GM11168 (cell line): ENCODE data around the gene ABCA1.
"Not testable (repeated sequence)": the region's sequence is repeated elsewhere in the genome, so short reads cannot be mapped to it uniquely, and the experiment has no call there.

Experiments
- in situ Hi-C: fragments of 300-500 bp; cut with MboI; formaldehyde crosslinking; loops from one replicate; pipeline ENCODE4 v1.12.0; 2022; ENCODE audit warnings: low sequenced_read_pairs; ENCODE audit not compliant: unreplicated experiment

The ABCA1 gene

DNA sequence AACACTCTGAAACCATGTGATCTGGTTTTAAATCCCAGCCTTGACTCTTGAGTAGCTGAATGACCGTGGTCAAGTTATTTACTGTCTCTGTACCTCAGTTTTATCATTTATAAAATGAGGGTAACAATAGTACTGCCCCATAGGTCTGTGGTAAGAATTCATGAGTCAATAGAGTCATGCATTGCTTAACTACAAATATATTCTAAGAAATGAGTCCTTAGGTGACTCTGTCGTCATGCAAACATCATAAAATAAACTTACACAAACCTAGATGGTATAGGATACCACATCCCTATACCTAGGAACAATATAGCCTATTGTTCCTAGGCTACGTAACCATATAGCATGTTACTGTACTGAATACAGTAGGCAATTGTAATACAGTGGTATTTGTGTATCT lies 20.3 kb upstream of the ABCA1 start:
- in situ Hi-C loops = no loop called here

- in situ Hi-C loops = no loop called here
Observed at GRCh38 chr9:104944871-104945270, 16.9 kb upstream of the ABCA1 start.

GRCh38 chr9:104944356-104944755 lies 16.4 kb upstream of the ABCA1 start:
- in situ Hi-C loops = no loop called here

DNA sequence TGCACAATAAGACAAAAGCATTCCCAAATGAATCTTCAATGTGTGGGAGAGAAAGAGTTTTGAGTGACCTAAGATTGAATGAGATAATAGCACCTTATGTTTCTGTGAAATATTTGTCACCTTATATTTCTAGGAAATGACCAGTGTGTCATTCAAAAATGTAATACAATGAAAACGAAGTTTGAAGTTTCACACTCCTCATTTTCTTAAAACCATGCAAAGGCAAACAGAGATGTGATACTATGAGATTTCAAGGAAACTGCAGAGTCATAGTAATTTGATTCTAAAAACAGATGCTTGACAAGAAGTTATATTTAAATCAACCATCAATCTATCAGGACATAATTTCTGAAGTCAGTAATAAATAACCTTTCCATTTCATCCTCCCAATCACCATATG lies 13.6 kb upstream of the ABCA1 start:
- in situ Hi-C loops = no loop called here

DNA sequence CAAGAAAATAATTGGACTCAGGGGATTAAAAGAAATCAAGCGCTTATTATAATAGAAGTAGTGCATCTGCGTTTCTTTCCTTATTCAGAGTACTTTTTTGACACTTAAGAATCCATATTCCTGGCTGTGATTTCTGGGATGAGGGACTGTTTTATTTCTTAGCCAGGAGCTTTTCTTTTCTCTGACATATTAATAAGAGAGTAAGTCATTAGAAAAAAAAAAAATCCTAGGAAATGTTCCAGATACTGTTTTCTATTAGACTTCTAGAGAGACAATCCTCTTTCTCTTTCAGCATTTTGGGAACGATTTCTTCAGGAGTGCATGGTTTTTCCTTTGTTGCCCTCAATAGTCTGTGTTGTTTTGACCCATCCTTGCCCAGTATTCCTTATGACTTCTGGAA lies 8.3 kb upstream of the ABCA1 start:
- in situ Hi-C loops = no loop called here

DNA sequence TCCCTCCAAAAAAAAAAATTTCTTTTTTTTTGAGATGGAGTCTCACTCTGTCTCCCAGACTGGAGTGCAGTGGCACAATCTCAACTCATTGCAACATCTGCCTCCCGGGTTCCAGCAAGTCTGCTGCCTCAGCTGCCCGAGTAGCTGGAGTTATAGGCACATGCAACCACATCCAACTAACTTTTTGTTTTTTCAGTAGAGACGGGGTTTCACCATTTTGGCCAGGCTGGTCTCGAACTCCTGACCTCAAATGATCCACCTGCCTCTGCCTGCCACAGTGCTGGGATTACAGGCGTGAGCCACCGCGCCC lies 7.5 kb upstream of the ABCA1 start:
- in situ Hi-C loops = not testable (repeated sequence)

DNA sequence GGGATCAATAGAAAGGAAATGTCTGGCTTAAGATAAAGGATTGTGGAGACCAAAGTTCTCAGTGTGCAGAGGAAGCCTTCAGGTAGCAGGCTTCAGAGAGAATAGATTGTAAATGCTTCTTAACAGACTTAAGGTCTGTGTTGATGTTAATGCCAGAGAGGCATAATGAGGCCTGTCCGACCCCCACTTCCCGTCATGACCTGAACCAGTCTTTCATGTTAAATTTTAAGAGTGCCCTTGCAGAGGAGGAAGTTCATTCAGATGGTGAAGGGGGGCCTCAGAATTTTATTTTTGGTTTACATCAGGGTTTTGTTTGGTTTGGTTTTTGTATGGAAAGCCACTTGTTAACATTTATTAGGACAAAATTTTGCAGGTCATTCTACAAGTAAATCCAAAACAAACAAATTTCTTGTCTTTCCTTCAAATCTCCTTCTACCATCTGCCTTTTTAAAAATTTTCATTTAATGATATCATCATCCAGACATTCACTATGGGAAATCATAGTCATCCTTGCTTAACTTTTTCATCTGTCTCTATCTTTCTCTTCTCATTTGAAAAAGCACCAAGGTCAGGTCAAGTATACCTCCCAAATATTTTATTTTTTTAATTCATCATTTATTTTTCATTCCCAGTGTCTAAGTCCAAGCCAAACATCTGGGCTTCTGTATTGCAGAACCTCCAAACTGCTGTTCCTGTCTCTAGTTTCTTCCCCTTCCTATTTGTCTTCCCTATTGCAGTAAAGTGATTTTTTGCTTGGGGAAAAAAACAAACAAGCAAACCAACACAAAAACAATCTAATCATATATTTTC lies 6.9 kb upstream of the ABCA1 start:
- in situ Hi-C loops = no loop called here

- in situ Hi-C loops = not testable (repeated sequence)
Observed at GRCh38 chr9:104933091-104933490, 5.1 kb upstream of the ABCA1 start.

DNA sequence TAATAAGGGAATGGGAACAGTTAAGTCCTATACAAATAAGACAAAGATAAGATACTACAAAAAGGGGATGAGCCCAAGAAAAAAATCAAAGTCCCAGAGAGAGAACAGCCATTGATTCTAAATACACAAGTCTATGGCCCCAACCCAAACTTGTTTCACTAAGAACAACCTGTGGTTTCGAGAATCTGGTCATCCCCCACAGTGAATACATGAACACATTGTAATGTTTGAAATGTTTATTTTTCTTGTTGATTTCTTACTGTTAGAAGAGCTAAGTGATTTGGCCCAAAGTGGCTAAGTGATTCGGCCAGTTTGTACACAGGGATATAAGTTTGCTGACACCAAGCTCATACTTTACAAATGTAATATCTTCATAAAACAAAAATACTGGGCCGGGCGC lies 3.3 kb upstream of the ABCA1 start:
- in situ Hi-C loops = no loop called here

DNA sequence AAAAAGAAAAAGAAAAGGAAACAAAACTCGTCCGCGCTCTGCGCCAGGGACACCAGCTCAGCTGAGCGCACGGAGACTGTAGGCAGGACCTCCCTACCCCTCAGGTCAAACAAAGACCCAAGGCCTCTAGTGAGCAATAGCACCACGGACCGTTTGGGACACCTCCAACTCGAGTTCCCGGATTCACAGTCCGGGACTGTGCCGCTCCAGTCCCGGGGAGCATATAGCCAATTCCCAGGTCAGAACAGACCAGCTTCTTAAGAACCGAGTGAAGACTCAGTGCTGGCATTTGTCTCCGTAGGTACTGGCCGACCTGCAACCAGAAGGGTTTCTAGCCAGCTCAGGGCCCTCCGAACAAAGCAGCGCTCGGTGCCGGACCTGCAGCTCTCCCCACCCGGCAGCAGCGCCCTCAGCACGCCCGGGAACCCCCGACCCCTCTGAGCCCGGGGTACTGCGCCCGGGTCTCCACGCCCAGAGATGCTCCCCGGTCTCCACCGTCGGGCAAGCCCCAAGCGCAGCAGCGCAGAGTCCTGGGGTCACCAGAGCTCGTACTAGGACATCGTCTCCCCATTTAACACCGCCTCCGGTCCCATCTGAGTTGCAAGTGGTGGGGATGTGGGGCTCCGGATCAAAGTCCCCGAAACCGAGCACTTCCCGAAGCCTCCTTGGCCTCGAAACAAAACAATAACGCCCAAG lies 591 bp downstream of the ABCA1 start:
- in situ Hi-C loops = no loop called here

DNA sequence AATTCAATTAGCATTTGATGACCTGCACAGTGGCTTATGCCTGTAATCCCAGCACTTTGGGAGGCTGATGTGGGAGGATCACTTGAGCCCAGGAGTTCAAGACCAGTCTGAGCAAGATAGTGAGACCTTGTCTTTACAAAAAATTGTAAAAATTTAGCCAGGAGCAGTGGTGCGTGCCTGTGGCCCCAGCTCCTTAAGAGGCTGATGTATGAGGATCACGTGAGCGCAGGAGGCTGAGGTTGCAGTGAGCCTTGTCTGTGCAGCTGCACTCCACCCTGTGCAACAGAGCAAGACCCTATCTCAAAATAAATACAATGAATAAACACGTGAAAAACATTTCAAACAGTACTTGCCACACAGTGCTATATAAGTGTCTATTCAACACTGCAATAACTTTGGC lies 4.2 kb downstream of the ABCA1 start:
- in situ Hi-C loops = no loop called here

GRCh38 chr9:104923289-104923688 lies 4.7 kb downstream of the ABCA1 start:
- in situ Hi-C loops = no loop called here

DNA sequence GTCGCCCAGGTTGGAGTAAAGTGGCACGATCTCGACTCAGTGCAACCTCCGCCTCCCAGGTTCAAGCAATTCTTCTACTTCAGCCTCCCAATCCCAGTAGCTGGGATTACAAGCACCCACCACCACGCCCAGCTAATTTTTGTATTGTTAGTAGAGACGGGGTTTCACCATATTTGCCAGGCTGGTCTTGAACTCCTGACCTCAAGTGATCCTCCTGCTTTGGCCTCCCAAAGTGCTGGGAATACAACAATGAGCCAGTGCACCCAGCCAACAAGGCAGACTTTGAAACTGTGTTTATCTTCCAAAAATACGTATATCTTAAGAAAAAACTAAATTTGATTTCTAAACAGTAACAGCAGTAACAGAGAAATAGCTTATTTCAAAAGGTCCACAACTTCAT lies 5.2 kb downstream of the ABCA1 start:
- in situ Hi-C loops = not testable (repeated sequence)

DNA sequence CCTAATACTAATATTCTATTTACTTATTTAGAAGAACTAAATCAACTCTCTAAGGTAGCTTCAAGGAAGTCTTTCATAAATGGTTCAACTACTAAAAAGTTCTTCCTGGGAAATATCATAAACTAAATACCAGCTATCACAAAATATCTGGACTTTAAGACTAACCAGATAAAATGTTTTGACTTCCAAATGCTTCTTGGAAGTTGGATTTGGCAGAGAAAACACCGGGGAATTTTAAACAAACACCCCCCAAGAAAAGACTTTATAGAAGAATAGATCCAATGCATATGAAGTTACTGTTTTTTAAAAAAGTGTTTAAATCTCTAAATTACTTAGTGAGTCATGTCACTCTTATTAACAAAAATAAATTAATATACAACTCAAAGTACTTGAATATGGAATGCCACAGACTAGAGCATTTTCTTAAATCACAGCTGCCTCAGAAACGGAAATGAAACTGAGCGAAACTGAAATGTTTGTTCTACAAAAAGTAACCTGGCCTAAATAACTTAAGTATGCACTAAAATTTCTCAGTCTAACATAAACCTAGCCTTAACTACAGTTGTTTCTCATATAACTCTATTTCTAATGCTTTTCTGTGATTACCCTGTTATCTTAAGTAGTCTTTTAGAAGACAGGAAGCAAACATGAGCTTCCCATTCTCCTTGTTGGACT lies 6.8 kb downstream of the ABCA1 start:
- in situ Hi-C loops = no loop called here

DNA sequence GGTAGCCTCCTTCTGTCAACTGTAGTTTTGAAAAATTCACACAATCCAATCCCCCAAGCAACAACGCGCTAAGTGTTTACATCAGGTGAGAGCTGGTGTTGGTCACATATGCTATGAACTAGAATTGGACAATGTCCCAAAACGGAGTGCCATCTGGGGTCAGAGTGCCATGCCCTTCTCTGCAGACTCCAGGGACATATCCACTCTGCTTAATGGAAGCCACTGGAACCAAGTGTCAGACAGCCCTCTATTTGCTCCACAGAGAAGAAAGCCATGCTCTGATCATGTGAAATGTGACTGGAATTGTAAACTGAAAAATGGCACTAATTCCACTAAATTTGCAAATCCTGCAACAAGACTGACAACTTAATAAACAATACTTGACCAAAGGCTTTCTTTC lies 12.2 kb downstream of the ABCA1 start:
- in situ Hi-C loops = no loop called here

- in situ Hi-C loops = no loop called here
Observed at GRCh38 chr9:104915049-104915448, 12.9 kb downstream of the ABCA1 start.

DNA sequence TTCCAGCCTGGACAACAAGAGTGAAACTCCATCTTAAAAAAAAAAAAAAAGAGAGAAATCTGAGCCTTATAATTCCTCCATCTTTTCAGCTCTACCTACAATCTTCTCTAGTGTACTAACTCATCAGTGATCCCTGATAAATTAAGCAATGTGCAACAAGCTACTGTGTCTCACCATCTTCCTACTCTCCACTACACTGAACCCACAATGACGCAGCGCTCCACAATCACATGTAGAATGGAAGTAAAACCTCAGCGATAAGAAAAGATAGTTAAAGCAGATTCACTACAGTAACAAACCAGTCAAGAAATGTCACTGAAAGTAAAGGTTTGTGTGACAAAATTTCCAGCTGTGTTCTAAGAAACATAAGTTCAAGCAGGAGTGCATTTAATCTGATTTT lies 13.5 kb downstream of the ABCA1 start:
- in situ Hi-C loops = no loop called here

DNA sequence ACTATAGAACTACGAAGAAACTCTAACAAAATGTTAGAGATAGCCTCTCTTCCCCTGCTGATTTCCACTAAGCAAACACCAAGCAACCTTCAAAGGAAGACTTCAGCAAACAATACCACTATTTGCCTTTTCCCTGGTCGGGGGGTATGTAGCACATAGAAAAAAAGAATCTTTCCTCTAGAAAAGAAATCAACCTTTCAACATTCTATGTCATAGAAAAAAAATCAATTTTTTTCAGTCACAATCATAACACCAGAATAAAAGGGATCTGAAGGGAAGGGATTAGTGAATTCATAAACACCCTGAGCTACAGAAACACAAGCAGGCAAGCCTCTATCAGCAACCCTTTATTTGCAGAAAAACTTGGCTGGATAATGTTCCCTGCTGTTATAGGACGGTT lies 15.3 kb downstream of the ABCA1 start:
- in situ Hi-C loops = no loop called here

GRCh38 chr9:104911032-104911607 lies 16.8 kb downstream of the ABCA1 start:
- in situ Hi-C loops = no loop called here

DNA sequence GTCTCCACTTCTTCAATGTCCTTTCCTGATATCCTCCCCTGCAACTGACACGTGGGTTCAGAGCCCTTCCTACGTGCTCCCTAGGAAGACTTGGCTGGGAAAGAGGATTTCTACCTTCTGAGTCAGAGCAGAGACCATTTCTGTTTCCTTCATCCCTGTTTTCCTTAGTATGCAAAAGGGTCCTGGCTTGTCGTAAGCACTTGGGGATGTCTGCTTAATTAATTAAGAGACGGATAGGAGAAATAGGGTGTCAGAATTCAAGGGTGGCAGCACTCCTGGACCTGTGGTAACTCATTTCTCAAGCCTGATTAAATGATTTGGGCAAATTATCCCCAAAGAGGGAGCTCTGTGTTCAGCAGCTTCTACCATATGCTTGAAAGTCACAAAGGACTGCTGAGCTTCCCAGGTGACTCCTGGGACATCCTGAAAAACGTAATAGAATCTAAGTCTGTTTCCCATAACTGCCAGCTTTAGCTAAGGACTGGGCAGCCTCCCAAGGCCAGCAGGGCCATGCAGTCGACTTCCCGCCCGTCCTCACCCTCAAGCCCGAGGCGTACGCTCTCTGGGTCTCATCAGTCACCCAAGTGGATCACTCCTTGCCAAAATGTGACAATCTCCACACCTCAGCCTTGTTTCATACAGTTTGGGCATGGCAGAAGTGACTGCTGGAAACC lies 20.5 kb downstream of the ABCA1 start:
- in situ Hi-C loops = no loop called here
